HG02852 (cell line): ENCODE data around the gene ZNF485.
"Not testable (repeated sequence)": the region's sequence is repeated elsewhere in the genome, so short reads cannot be mapped to it uniquely, and the experiment has no call there.

ENCODE experiments used
- ATAC-seq: cut with Tn5 transposase; IDR thresholded peaks from one replicate; pipeline ENCODE4 v1.9.1; 2021; ENCODE audit warnings: mild to moderate bottlenecking, moderate library complexity; ENCODE audit not compliant: unreplicated experiment

ZNF485 gene

GRCh38 chr10:43606323-43607198, at the start of gene ZNF485:
ZNF485 (plus strand) TSS chr10:43606438; CDS start chr10:43607051, 613 bp downstream.
- ATAC-seq: peak; percentile 98

DNA sequence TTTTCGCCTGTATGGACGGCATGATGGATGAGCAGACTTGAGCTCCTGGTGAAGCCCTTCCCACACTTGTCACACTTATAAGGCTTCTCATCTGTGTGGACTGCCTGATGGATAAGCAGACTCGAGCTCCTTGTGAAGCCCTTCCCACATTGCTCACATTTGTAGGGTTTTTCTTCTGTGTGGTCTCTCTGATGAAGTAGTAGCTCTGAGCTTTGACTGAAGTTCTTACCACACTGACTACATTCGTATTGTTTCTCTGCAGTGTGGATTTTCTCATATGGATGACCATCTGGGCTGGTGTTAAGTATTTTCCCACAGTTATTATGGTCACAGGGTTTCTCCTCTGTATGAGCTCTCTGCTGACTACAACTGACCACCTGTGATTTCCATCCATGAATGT, 49.0 kb upstream of the ZNF485 start:
- no peak for ATAC-seq

GRCh38 chr10:43569681-43570080, 36.6 kb upstream of the ZNF485 start:
- no peak for ATAC-seq

GRCh38 chr10:43570971-43571370, 35.3 kb upstream of the ZNF485 start:
- ATAC-seq: no peak

GRCh38 chr10:43573250-43574000, 32.8 kb upstream of the ZNF485 start:
- no peak for ATAC-seq

GRCh38 chr10:43574001-43574892, 32.0 kb upstream of the ZNF485 start, which contains the start of gene ZNF239:
ZNF239 (minus strand) TSS chr10:43574616; CDS start chr10:43558079, 16,537 bp downstream.
- ATAC-seq: peak; percentile 98

- no peak for ATAC-seq
These were observed 31.3 kb upstream of the ZNF485 start for GRCh38 chr10:43574906-43575305.

GRCh38 chr10:43576062-43576461, 30.2 kb upstream of the ZNF485 start:
- no peak for ATAC-seq

DNA sequence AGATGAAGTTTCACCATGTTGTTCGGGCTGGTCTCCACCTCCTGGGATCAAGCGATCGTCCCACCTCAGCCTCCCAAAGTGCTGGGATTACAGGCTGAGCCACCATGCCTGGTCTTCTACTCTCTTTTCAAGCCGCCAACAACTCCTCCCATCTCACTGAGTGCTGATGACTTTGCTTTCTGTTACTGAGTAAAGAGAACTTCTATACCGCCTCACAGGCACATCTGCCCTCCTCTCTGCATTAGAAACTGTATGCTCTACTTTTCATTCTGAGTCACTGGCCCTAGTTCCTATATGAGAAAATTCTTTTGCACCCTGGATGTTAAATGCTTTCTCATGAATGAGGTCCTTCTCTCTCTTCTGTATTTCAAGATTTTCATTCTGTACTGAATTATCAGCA, 29.7 kb upstream of the ZNF485 start:
- no peak for ATAC-seq

GRCh38 chr10:43584051-43584450, 22.2 kb upstream of the ZNF485 start:
- ATAC-seq: no peak

GRCh38 chr10:43585046-43585445, 21.2 kb upstream of the ZNF485 start:
- ATAC-seq: no peak

DNA sequence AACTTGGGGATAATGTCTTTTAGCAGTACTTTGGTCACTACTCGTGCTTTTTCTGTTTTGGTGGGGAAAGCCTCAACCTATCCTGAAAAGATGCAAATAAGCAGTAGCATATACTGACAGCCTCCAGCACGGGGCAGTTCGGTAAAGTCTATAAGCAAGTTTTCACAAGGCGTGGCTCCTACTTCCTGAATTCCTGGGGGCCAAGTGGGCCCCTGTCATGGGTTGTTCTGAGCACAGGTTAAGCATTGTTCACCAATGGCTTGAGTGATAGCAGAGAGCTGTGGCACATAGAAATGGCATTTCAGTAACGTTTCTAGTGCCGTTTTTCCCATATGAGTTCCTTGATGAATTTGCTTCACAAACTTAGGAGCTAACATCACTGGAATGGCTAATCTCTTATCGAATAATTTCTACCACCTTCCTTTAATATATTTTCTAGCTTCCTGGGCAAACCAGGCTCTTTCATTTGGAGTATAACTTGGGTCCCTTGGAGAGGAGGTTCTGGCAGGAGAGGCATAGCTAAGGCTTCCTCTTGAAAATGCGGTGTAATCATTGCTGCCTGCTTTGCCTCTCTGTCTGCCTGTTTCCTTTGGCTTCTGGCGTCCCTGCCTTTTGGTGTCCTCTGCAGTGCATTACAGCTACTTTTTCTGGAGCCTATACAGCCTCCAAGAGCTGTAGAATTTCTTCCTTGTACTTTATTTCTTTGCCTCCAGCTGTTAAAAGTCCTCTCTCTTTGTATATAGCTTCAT, 20.1 kb upstream of the ZNF485 start:
- no peak for ATAC-seq

- not testable (repeated sequence) for ATAC-seq
These were observed 19.5 kb upstream of the ZNF485 start for GRCh38 chr10:43586730-43587115.

DNA sequence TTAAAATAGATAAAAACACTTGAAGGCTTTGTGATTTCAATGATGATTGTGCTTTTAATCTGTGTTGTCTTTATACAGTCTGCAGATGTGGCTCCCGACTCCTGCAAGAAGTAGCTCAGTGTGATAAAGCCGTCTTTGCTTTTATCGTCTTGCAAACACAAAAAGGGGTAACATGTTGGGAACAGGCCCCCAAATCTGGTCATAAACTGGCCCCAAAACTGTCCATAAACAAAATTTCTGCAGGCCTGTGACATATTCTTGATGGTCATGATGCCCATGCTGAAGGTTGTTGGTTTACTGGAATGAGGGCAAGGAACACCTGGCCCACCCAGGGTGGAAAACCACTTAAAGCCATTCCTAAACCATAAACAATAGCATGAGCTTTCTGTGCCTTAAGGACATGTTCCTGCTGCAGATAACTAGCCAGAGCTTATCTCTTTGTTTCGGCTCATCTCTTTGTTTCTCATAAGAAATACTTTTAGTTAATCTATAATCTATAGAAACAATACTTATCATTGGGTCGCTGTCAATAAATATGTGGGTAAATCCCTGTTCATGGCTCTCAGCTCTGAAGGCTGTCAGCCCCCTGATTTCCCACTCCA, 14.8 kb upstream of the ZNF485 start:
- no peak for ATAC-seq

GRCh38 chr10:43594944-43595589, 11.2 kb upstream of the ZNF485 start:
- peak; percentile 91 for ATAC-seq

GRCh38 chr10:43595739-43596298, 10.4 kb upstream of the ZNF485 start:
- peak; percentile 59 for ATAC-seq

GRCh38 chr10:43596546-43596945, 9.7 kb upstream of the ZNF485 start:
- no peak for ATAC-seq

- no peak for ATAC-seq
These were observed 7.8 kb upstream of the ZNF485 start for GRCh38 chr10:43598446-43598845.

GRCh38 chr10:43599333-43599732, 6.9 kb upstream of the ZNF485 start:
- ATAC-seq: no peak
